Measurements from ENCODE around the gene MRPL40.

The MRPL40 gene

GRCh38 chr22:19478901-19479354 is 46.6 kb downstream of the MRPL40 start, which contains the start of gene UFD1 (continued):
- TF ChIP-seq, protein P1, sequence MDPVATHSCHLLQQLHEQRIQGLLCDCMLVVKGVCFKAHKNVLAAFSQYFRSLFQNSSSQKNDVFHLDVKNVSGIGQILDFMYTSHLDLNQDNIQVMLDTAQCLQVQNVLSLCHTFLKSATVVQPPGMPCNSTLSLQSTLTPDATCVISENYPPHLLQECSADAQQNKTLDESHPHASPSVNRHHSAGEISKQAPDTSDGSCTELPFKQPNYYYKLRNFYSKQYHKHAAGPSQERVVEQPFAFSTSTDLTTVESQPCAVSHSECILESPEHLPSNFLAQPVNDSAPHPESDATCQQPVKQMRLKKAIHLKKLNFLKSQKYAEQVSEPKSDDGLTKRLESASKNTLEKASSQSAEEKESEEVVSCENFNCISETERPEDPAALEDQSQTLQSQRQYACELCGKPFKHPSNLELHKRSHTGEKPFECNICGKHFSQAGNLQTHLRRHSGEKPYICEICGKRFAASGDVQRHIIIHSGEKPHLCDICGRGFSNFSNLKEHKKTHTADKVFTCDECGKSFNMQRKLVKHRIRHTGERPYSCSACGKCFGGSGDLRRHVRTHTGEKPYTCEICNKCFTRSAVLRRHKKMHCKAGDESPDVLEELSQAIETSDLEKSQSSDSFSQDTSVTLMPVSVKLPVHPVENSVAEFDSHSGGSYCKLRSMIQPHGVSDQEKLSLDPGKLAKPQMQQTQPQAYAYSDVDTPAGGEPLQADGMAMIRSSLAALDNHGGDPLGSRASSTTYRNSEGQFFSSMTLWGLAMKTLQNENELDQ (tag by site-specific recombination; IDR thresholded peaks at IDR 0.05; ENCODE audit: low read depth), result no peak
- TF ChIP-seq TCF7L2 (IDR thresholded peaks at IDR 0.05; ENCODE audit: borderline replicate concordance, low read depth, low read length) (peak; percentile 37; the same call in 1 of the 2 replicates), OVOL3 (tag by site-specific recombination; IDR thresholded peaks at IDR 0.05) (no peak), ZNF664 (tag by site-specific recombination; IDR thresholded peaks at IDR 0.05) (no peak), PRDM2 (tag by site-specific recombination; IDR thresholded peaks at IDR 0.05; ENCODE audit: borderline replicate concordance) (no peak), ELK4 (IDR thresholded peaks at IDR 0.05; ENCODE audit: borderline replicate concordance, low read depth, low read length) (peak; percentile 95), ZSCAN18 (tag by site-specific recombination; IDR thresholded peaks at IDR 0.05) (no peak), ZNF623 (tag by site-specific recombination; IDR thresholded peaks at IDR 0.05) (no peak), ZNF274 (IDR thresholded peaks at IDR 0.05; ENCODE audit: low read length) (no peak), ZNF274 (tag by site-specific recombination; IDR thresholded peaks at IDR 0.05; ENCODE audit: borderline replicate concordance) (no peak), ZNF510 (tag by site-specific recombination; IDR thresholded peaks at IDR 0.05; ENCODE audit: insufficient replicate concordance) (no peak), ZNF324 (tag by site-specific recombination; IDR thresholded peaks at IDR 0.05) (no peak), ZNF16 (tag by site-specific recombination; IDR thresholded peaks at IDR 0.05; ENCODE audit: low read depth) (no peak), ZNF792 (tag by site-specific recombination; IDR thresholded peaks at IDR 0.05) (no peak), ZNF221 (tag by site-specific recombination; IDR thresholded peaks at IDR 0.05; ENCODE audit: borderline replicate concordance) (no peak), ZNF514 (tag by site-specific recombination; IDR thresholded peaks at IDR 0.05) (no peak), FEZF1 (tag by site-specific recombination; IDR thresholded peaks at IDR 0.05) (no peak), ZNF23 (tag by site-specific recombination; IDR thresholded peaks at IDR 0.05; ENCODE audit: borderline replicate concordance) (no peak), GLI4 (tag by site-specific recombination; IDR thresholded peaks at IDR 0.05) (no peak)
- TF ChIP-seq, protein P2, sequence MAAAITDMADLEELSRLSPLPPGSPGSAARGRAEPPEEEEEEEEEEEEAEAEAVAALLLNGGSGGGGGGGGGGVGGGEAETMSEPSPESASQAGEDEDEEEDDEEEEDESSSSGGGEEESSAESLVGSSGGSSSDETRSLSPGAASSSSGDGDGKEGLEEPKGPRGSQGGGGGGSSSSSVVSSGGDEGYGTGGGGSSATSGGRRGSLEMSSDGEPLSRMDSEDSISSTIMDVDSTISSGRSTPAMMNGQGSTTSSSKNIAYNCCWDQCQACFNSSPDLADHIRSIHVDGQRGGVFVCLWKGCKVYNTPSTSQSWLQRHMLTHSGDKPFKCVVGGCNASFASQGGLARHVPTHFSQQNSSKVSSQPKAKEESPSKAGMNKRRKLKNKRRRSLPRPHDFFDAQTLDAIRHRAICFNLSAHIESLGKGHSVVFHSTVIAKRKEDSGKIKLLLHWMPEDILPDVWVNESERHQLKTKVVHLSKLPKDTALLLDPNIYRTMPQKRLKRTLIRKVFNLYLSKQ (tag by site-specific recombination; IDR thresholded peaks at IDR 0.05; ENCODE audit: borderline replicate concordance), result no peak
- TF ChIP-seq, protein P3, sequence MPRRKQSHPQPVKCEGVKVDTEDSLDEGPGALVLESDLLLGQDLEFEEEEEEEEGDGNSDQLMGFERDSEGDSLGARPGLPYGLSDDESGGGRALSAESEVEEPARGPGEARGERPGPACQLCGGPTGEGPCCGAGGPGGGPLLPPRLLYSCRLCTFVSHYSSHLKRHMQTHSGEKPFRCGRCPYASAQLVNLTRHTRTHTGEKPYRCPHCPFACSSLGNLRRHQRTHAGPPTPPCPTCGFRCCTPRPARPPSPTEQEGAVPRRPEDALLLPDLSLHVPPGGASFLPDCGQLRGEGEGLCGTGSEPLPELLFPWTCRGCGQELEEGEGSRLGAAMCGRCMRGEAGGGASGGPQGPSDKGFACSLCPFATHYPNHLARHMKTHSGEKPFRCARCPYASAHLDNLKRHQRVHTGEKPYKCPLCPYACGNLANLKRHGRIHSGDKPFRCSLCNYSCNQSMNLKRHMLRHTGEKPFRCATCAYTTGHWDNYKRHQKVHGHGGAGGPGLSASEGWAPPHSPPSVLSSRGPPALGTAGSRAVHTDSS (tag by site-specific recombination; IDR thresholded peaks at IDR 0.05), result 0 out of 2 replicates have a peak, but pooled peaks have one; percentile 13
- TF ChIP-seq, protein P4, sequence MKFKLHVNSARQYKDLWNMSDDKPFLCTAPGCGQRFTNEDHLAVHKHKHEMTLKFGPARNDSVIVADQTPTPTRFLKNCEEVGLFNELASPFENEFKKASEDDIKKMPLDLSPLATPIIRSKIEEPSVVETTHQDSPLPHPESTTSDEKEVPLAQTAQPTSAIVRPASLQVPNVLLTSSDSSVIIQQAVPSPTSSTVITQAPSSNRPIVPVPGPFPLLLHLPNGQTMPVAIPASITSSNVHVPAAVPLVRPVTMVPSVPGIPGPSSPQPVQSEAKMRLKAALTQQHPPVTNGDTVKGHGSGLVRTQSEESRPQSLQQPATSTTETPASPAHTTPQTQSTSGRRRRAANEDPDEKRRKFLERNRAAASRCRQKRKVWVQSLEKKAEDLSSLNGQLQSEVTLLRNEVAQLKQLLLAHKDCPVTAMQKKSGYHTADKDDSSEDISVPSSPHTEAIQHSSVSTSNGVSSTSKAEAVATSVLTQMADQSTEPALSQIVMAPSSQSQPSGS (tag by site-specific recombination; IDR thresholded peaks at IDR 0.05; ENCODE audit: low read depth), result no peak
- TF ChIP-seq, protein P5, sequence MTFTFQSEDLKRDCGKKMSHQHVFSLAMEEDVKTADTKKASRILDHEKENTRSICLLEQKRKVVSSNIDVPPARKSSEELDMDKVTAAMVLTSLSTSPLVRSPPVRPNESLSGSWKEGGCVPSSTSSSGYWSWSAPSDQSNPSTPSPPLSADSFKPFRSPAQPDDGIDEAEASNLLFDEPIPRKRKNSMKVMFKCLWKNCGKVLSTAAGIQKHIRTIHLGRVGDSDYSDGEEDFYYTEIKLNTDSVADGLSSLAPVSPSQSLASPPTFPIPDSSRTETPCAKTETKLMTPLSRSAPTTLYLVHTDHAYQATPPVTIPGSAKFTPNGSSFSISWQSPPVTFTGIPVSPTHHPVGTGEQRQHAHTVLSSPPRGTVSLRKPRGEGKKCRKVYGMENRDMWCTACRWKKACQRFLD (tag by site-specific recombination; IDR thresholded peaks at IDR 0.05), result 0 out of 2 replicates have a peak, but pooled peaks have one; percentile 32
